Dendritic cell treated with granulocyte-macrophage colony-stimulating factor and Interleukin-4, amounts not matched to agents 40 ng/mL and 50 ng/mL, for 4 days (primary cell): Measurements from ENCODE around the gene RILPL2.
"Not testable (repeated sequence)": the region's sequence is repeated elsewhere in the genome, so short reads cannot be mapped to it uniquely, and the experiment has no call there.

Experiments
- H3K27ac Mint-ChIP-seq: one replicate; pipeline ENCODE4 v1.8.0; 2022; ENCODE audit warnings: mild to moderate bottlenecking, mixed read lengths
- H3K27me3 Mint-ChIP-seq: one replicate; pipeline ENCODE4 v1.8.0; 2022; ENCODE audit warnings: mild to moderate bottlenecking, mixed read lengths
- H3K36me3 Mint-ChIP-seq: one replicate; pipeline ENCODE4 v1.8.0; 2022; ENCODE audit warnings: low read depth, mixed read lengths
- H3K4me1 Mint-ChIP-seq: one replicate; pipeline ENCODE4 v1.8.0; 2022; ENCODE audit warnings: low read depth, mixed read lengths
- H3K4me3 Mint-ChIP-seq: one replicate; pipeline ENCODE4 v1.8.0; 2022; ENCODE audit warnings: mild to moderate bottlenecking, moderate library complexity, mixed read lengths
- H3K9me3 Mint-ChIP-seq: one replicate; pipeline ENCODE4 v1.8.0; 2022; ENCODE audit warnings: mixed read lengths
- intact Hi-C: fragments of 100-400 bp; cut with micrococcal nuclease; formaldehyde crosslinking; loops from one replicate; pipeline ENCODE4 v1.15.0; 2022

Gene RILPL2

GRCh38 chr12:123368431-123368830 lies 68.1 kb downstream of the RILPL2 start:
- peaks cover 13% of the 10 kb centered on the region for H3K4me1 Mint-ChIP-seq

DNA sequence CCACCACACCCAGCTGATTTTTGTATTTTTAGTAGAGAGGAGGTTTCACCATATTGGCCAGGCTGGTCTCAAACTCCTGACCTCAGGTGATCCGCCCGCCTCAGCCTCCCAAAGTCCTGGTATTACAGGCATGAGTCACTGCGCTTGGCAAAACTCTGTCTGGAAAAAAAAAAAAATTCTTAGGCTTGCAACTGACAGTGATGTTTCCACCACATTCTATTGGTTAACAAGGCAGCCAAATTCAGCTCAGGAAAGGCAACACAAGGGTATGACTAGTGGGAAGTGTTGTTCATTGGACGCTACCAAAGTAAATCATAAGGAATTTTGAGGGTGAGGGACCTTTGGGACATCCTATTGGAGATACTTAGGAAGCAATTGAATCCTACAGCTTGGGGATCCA lies 69.0 kb downstream of the RILPL2 start:
- Mint-ChIP-seq H3K27ac (no peak overlapping the region), H3K9me3 (no peaks in the 10 kb centered on the region), H3K4me3 (no peak overlapping the region), H3K27me3 (no peaks in the 10 kb centered on the region), H3K4me1 (peaks cover 21% of the 10 kb centered on the region), H3K36me3 (peaks cover 9% of the 10 kb centered on the region)
- intact Hi-C loops, result loop anchor here (10.0 kb wide), 1 partner anchor 67 kb away; the partner anchor contains the start of gene RILPL2

More at GRCh38 chr12:123368431-123368830, 68.1 kb downstream of the RILPL2 start:
- H3K27me3 Mint-ChIP-seq, H3K36me3 Mint-ChIP-seq, H3K27ac Mint-ChIP-seq, H3K4me3 Mint-ChIP-seq, H3K9me3 Mint-ChIP-seq: not testable (repeated sequence)
- intact Hi-C loops, result loop anchor here (10.0 kb wide), 1 partner anchor 66 kb away; the partner anchor contains the start of gene RILPL2
